OCI-LY7 (cell line): ENCODE measurements around the gene ZNF716.

Source experiments
- CTCF ChIP-seq: fragments of 200-600 bp; sonication (generic); conservative IDR thresholded peaks from 2 replicates; pipeline ENCODE4 v1.5.1; 2014; ENCODE audit warnings: mild to moderate bottlenecking, antibody characterized with exemption, low read length, moderate library complexity, mixed read lengths
- EZH2phosphoT487 ChIP-seq: fragments of 200-600 bp; sonication (generic); IDR thresholded peaks from 2 replicates; pipeline ENCODE4 v1.6.1; 2018; ENCODE audit warnings: low read depth, borderline replicate concordance, mild to moderate bottlenecking, mixed run types, antibody characterized with exemption, low read length, moderate library complexity, mixed read lengths

GRCh38 chr7:57415730-57416129, 34.2 kb upstream of the ZNF716 start:
- TF ChIP-seq CTCF (no peak), EZH2phosphoT487 (no peak)
